Stimulated activated CD4-positive, alpha-beta T cell treated with anti-CD3 and anti-CD28 coated beads, Interleukin-15, amount 100 ng/mL, for 48 hours (primary cell): ENCODE measurements around the gene SEMA4D.

ENCODE experiments used
- DNase-seq, 2 donors: peaks; one replicate each; pipeline ENCODE4 v3.0.0-alpha.2; 2020; ENCODE audit warnings: low read depth in 2 of 2

Gene SEMA4D

GRCh38 chr9:89317282-89317681 lies 180.6 kb downstream of the SEMA4D start:
- no peak for DNase-seq

- DNase-seq = no peak
These were observed 182.4 kb downstream of the SEMA4D start for GRCh38 chr9:89315482-89315881.

- DNase-seq = no peak
These were observed 183.0 kb downstream of the SEMA4D start for GRCh38 chr9:89314955-89315354.

GRCh38 chr9:89313842-89314241 lies 184.1 kb downstream of the SEMA4D start:
- DNase-seq = no peak

- no peak for DNase-seq
These were observed 185.7 kb downstream of the SEMA4D start for GRCh38 chr9:89312222-89312571.

- DNase-seq = no peak
These were observed 186.3 kb downstream of the SEMA4D start for GRCh38 chr9:89311346-89312221.
